C4-2B (cell line): ENCODE data around the gene SLC16A8.

Experiments used
- CTCF ChIP-seq: fragments of 450-650 bp; conservative IDR thresholded peaks from 2 replicates; pipeline ENCODE4 v1.5.1; 2017; ENCODE audit warnings: mild to moderate bottlenecking
- ZFX ChIP-seq: fragments of 450-650 bp; IDR thresholded peaks from 2 replicates; pipeline ENCODE4 v1.6.1; 2017

DNA sequence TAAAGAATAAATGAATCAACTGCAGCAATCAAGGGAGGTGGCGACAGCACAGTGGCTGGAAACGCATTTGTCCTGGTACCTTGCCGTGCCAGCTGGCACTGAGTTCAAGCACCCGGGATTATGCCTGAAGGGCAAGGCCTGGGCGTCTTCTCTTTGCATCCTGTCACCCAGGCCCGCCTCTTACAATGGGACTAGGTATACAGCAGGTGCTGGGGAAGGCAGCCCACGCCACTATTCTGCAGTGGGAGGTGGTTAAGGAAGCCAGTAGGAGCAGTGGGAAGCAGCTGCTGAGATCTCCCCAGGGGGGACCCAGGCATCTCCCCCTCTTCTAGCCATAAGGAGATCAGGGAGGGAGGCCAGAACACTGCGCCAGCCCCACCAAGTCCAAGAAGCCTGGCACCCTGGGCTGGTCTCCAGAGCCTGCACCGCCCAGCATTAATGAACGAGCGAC, 41.8 kb upstream of the SLC16A8 start:
- no peak for TF ChIP-seq CTCF
- no peak for TF ChIP-seq ZFX
